H9 (cell line): Measurements from ENCODE around the gene EDEM1. TPM values are rescaled to one million over a fixed set of nuclear protein-coding genes. Genes with fewer than 3 reads are reported as not detected.

ENCODE experiments used
- DNase-seq: peaks from one replicate; pipeline ENCODE4 v3.0.0-alpha.2; 2017
- H2AFZ ChIP-seq: one replicate; pipeline ENCODE4 v1.6.1; 2013; ENCODE audit warnings: mild to moderate bottlenecking, low read length, control low read depth, moderate library complexity
- H2AK5ac ChIP-seq: 2 replicates; pipeline ENCODE4 v1.6.1; 2013; ENCODE audit warnings: low read length, control low read depth, mixed read lengths; ENCODE audit not compliant: insufficient read length
- H2BK120ac ChIP-seq: one replicate; pipeline ENCODE4 v1.6.1; 2013; ENCODE audit warnings: low read depth, mild to moderate bottlenecking, low read length, control low read depth, inconsistent platforms; ENCODE audit not compliant: poor library complexity, severe bottlenecking
- H2BK12ac ChIP-seq: 2 replicates; pipeline ENCODE4 v1.6.1; 2013; ENCODE audit warnings: low read length, control low read depth, mixed read lengths, low read depth; ENCODE audit not compliant: insufficient read length
- H2BK15ac ChIP-seq: 2 replicates; pipeline ENCODE4 v1.6.1; 2013; ENCODE audit warnings: low read depth, low read length, control low read depth
- H2BK20ac ChIP-seq: one replicate; pipeline ENCODE4 v1.6.1; 2013; ENCODE audit warnings: low read depth, mild to moderate bottlenecking, low read length, control low read depth, inconsistent platforms; ENCODE audit not compliant: poor library complexity, severe bottlenecking
- H2BK5ac ChIP-seq: 2 replicates; pipeline ENCODE4 v1.6.1; 2013; ENCODE audit warnings: low read length, control low read depth, mixed read lengths; ENCODE audit not compliant: insufficient read length
- H3K14ac ChIP-seq: 2 replicates; pipeline ENCODE4 v1.6.1; 2013; ENCODE audit warnings: low read length, control low read depth; ENCODE audit not compliant: insufficient read depth
- H3K18ac ChIP-seq: 2 replicates; pipeline ENCODE4 v1.6.1; 2013; ENCODE audit warnings: low read depth, mild to moderate bottlenecking, mixed read lengths, low read length, control low read depth; ENCODE audit not compliant: insufficient read length
- H3K23ac ChIP-seq: 2 replicates; pipeline ENCODE4 v1.6.1; 2013; ENCODE audit warnings: low read length, control low read depth, mixed read lengths, low read depth; ENCODE audit not compliant: insufficient read length
- H3K23me2 ChIP-seq: 2 replicates; pipeline ENCODE4 v1.6.1; 2013; ENCODE audit warnings: low read depth, mild to moderate bottlenecking, mixed read lengths, low read length, control low read depth; ENCODE audit not compliant: insufficient read length, poor library complexity, severe bottlenecking
- H3K27ac ChIP-seq: 2 replicates; pipeline ENCODE4 v1.5.1; 2013; ENCODE audit warnings: low read length, control low read depth, mixed read lengths, low read depth; ENCODE audit not compliant: insufficient read length
- H3K27me3 ChIP-seq: 2 replicates; pipeline ENCODE4 v1.6.1; 2013; ENCODE audit warnings: low read length, control low read depth, inconsistent platforms; ENCODE audit not compliant: insufficient read depth
- H3K4ac ChIP-seq: 2 replicates; pipeline ENCODE4 v1.6.1; 2013; ENCODE audit warnings: low read depth, mild to moderate bottlenecking, control low read depth, inconsistent platforms, low read length, moderate library complexity
- H3K4me1 ChIP-seq: 2 replicates; pipeline ENCODE4 v1.6.1; 2013; ENCODE audit warnings: low read length, control low read depth, inconsistent platforms; ENCODE audit not compliant: insufficient read depth
- H3K4me2 ChIP-seq: 2 replicates; pipeline ENCODE4 v1.6.1; 2013; ENCODE audit warnings: low read length, control low read depth, mixed read lengths; ENCODE audit not compliant: insufficient read length, insufficient read depth
- H3K56ac ChIP-seq: 2 replicates; pipeline ENCODE4 v1.6.1; 2013; ENCODE audit warnings: low read depth, mild to moderate bottlenecking, mixed read lengths, low read length, control low read depth; ENCODE audit not compliant: insufficient read length
- H3K79me1 ChIP-seq: 2 replicates; pipeline ENCODE4 v1.6.1; 2013; ENCODE audit warnings: low read depth, mild to moderate bottlenecking, moderate library complexity, low read length, control low read depth, inconsistent platforms; ENCODE audit not compliant: insufficient read depth, poor library complexity, severe bottlenecking
- H3K79me2 ChIP-seq: 2 replicates; pipeline ENCODE4 v1.6.1; 2013; ENCODE audit warnings: low read length, control low read depth, inconsistent platforms; ENCODE audit not compliant: insufficient read depth
- H3K9ac ChIP-seq: 2 replicates; pipeline ENCODE4 v1.6.1; 2013; ENCODE audit warnings: low read length, control low read depth, mixed read lengths; ENCODE audit not compliant: insufficient read length; ENCODE audit errors: extremely low read depth
- H3K9me3 ChIP-seq: one replicate; pipeline ENCODE4 v1.6.1; 2013; ENCODE audit warnings: low read depth, low read length, inconsistent platforms; ENCODE audit not compliant: control insufficient read depth
- H3T11ph ChIP-seq: one replicate; pipeline ENCODE4 v1.6.1; 2013; ENCODE audit warnings: mild to moderate bottlenecking, low read length, control low read depth, inconsistent platforms
- H4K20me1 ChIP-seq: one replicate; pipeline ENCODE4 v1.6.1; 2013; ENCODE audit not compliant: control insufficient read depth, insufficient read length, insufficient read depth
- H4K5ac ChIP-seq: 2 replicates; pipeline ENCODE4 v1.6.1; 2013; ENCODE audit warnings: low read depth, mild to moderate bottlenecking, mixed read lengths, low read length, control low read depth; ENCODE audit not compliant: insufficient read length
- H4K8ac ChIP-seq: replicated peaks from 2 replicates; pipeline ENCODE4 v1.6.1; 2013; ENCODE audit warnings: low read length, control low read depth, mixed read lengths, low read depth; ENCODE audit not compliant: insufficient read length
- H4K91ac ChIP-seq: 2 replicates; pipeline ENCODE4 v1.6.1; 2013; ENCODE audit warnings: low read depth, mild to moderate bottlenecking, moderate library complexity, mixed read lengths, low read length, control low read depth; ENCODE audit not compliant: insufficient read length
- H3K27ac Mint-ChIP-seq, 3 experiments: 2 replicates in 2 of 3; 3 replicates in 1 of 3; pipeline ENCODE4 v1.8.0; 2020 to 2021; ENCODE audit warnings: mixed read lengths in 3 of 3, mild to moderate bottlenecking in 1 of 3, moderate library complexity in 1 of 3
- H3K27me3 Mint-ChIP-seq: 2 replicates; pipeline ENCODE4 v1.8.0; 2021; ENCODE audit warnings: low read depth, mild to moderate bottlenecking, moderate library complexity, mixed read lengths
- H3K36me3 Mint-ChIP-seq, 3 experiments: 2 replicates in 2 of 3; 3 replicates in 1 of 3; pipeline ENCODE4 v1.8.0; 2020 to 2021; ENCODE audit warnings: low read depth in 3 of 3, mixed read lengths in 3 of 3; ENCODE audit not compliant: insufficient read depth in 1 of 3
- H3K4me1 Mint-ChIP-seq, 2 experiments: 2 replicates each; pipeline ENCODE4 v1.8.0; 2020; ENCODE audit warnings: mixed read lengths in 2 of 2
- H3K4me3 Mint-ChIP-seq, 2 experiments: 2 replicates in 1 of 2; 3 replicates in 1 of 2; pipeline ENCODE4 v1.8.0; 2020 to 2021; ENCODE audit warnings: mild to moderate bottlenecking in 2 of 2, mixed read lengths in 2 of 2, moderate library complexity in 1 of 2
- H3K9me3 Mint-ChIP-seq, 2 experiments: 2 replicates in 1 of 2; 3 replicates in 1 of 2; pipeline ENCODE4 v1.8.0; 2020; ENCODE audit warnings: mild to moderate bottlenecking in 2 of 2, mixed read lengths in 2 of 2, moderate library complexity in 1 of 2
- CTCF ChIP-seq: fragments of 200-600 bp; sonication (generic); conservative IDR thresholded peaks from 3 replicates; pipeline ENCODE4 v1.8.0; 2021; ENCODE audit warnings: antibody characterized with exemption, mild to moderate bottlenecking
- WGBS: extraction: QIAGEN DNeasy Blood & Tissue Kit; methylation state at CpG from one replicate; pipeline ENCODE4 v1.1.7; 2013; ENCODE audit warnings: missing lambda C conversion rate, low lambda C conversion rate, mixed read lengths; ENCODE audit not compliant: insufficient read length; ENCODE audit errors: extremely low coverage; 5-methylcytosine and 5-hydroxymethylcytosine counted together
- total RNA-seq: library from RNA; stranded (reverse); gene quantifications from 2 replicates; pipeline ENCODE4 v1.2.1, GENCODE V29; 2021

The EDEM1 gene
- total RNA-seq, 1 experiment from 2014 or later, result 11.7 TPM

GRCh38 chr3:5197470-5198312 is 10.2 kb downstream of the EDEM1 start:
- Histone ChIP-seq H3K9me3 (no peaks in the 10 kb centered on the region), H2BK5ac (no peak overlapping the region), H3K79me2 (peaks cover 2% of the 10 kb centered on the region; the same call in 1 of the 2 replicates), H2BK12ac (no peak overlapping the region), H2BK120ac (no peak overlapping the region), H3T11ph (no peak overlapping the region), H3K23me2 (no peaks in the 10 kb centered on the region), H2BK20ac (peak overlapping the region; percentile 60), H3K23ac (no peak overlapping the region), H4K5ac (no peak overlapping the region), H3K4me1 (peaks cover 2% of the 10 kb centered on the region; the same call in 1 of the 2 replicates), H3K56ac (no peak overlapping the region), H4K91ac (no peak overlapping the region), H3K4ac (no peak overlapping the region; the same call in 1 of the 2 replicates), H3K79me1 (peaks cover 4% of the 10 kb centered on the region), H2BK15ac (no peak overlapping the region), H3K14ac (no peak overlapping the region), H3K4me2 (no peak overlapping the region), H3K9ac (peak overlapping the region; percentile 26), H3K27me3 (no peaks in the 10 kb centered on the region), H3K18ac (peak overlapping the region; percentile 11), H2AK5ac (no peak overlapping the region), H4K20me1 (no peaks in the 10 kb centered on the region), H3K27ac (peak overlapping the region; percentile 94), H4K8ac (no peak overlapping the region), H2AFZ (no peak overlapping the region)
- H3K27ac Mint-ChIP-seq, result peak overlapping the region; percentile 90 to 97 (median 93); a peak in 6 of 7 replicates
- WGBS, result no CpG with 5 or more reads among the region's 8 CpGs
- TF ChIP-seq CTCF, result no peak
- DNase-seq, result no peak
- no peaks in the 10 kb centered on the region for H3K9me3 Mint-ChIP-seq
- H3K36me3 Mint-ChIP-seq, result peaks cover 35 to 42% (median 36%) of the 10 kb centered on the region in 3 experiments
- peaks cover 19 to 23% of the 10 kb centered on the region in 2 experiments for H3K4me1 Mint-ChIP-seq
- no peak overlapping the region for H3K4me3 Mint-ChIP-seq
- H3K27me3 Mint-ChIP-seq, result no peaks in the 10 kb centered on the region
